HG03378 (cell line): Measurements from ENCODE around the gene LBP.
"Not testable (repeated sequence)": the region's sequence is repeated elsewhere in the genome, so short reads cannot be mapped to it uniquely, and the experiment has no call there.

Experiments
- ATAC-seq: cut with Tn5 transposase; IDR thresholded peaks from one replicate; pipeline ENCODE4 v1.9.1; 2021; ENCODE audit warnings: mild to moderate bottlenecking, moderate library complexity; ENCODE audit not compliant: unreplicated experiment

Gene LBP

GRCh38 chr20:38346247-38346651 is at the start of gene LBP:
Gene LBP, plus strand, starts transcription at chr20:38346482. Its CDS starts 35 bp downstream, at chr20:38346517.
- ATAC-seq, result no peak

- ATAC-seq, result no peak
These were observed 48.2 kb upstream of the LBP start for GRCh38 chr20:38297916-38298674.

DNA sequence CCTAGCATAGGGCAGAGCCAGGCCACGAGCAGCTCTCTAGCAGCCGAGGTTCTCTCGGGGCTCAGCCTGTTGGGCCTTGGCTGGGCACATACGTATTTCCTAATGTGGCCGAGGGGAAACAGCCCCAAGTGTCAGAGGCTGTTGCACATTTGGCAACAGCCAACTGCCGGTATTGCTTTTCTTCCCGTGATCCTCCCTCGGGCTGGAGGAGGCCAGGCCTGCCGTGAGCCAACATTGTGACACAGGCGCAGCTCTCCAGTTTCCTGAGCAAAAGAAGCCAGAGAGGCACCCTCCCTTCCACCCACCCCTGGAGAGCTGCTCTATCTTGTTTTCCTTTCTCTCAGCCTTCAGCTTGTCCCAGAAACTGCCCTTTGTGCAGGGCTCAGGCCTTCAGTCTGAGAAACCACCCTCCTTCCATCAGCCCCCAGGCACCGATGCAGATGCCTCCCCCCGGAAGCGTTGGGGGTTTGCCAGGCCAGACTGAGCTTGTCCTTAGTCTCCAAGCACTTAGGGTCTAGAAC is 47.5 kb upstream of the LBP start:
- no peak for ATAC-seq

- ATAC-seq, result no peak
These were observed 46.3 kb upstream of the LBP start for GRCh38 chr20:38299963-38300362.

DNA sequence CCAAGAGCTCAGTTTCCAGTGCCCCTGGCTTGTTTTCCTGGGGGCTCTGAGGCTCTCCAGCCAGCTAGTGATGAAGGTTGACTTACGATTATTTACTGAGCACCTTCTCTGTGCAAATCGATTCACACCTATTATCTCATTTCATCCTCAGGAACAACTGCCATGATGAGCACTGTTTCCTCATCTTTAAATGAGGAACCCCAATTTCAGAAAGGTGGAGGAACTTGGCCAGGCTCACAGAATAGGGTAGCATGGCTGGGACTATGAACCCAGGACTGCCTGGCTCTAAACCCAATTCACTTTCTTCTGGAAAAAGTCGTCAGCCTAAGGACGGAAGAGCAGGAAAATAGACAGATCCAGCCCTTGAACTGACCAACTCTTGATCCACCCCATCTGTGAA is 45.8 kb upstream of the LBP start:
- ATAC-seq, result no peak

DNA sequence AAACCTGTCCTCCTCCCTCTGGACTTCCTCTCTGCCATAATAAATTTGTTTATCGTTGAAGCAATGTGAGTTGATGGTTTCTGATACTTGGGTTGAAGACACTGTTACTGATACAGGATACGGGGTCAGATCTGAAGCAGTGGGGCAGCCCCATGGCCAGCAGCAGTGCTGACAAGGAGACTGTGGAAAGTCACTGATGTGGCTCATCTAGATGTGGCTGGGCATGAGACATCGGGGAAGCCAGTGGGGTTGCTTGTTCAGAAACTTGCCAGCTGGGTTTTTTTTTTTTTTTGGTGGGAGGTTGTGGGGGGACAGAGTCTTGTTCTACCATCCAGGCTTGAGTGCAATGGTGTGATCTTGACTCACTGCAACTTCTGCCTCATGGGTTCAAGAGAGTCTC is 45.0 kb upstream of the LBP start:
- ATAC-seq, result no peak

DNA sequence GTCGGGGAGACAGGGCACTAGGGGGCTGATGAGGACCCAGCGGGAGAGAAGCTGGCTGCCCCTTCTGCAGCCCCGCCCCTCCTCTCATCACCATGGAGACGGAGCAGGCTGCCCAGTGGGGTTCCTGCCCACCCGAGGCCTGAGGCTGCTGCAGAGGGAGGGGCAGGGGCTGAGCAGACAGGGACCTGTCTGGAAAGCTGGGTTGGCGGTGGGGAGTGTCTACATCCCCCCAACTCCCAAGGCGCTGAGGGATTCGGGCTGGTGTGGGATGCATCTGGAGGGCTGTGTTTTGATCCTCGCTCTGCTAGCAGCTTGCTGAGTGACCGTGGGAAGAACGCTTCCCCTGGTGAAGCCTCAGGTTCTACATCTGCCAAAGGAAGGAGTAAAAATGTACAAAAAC is 43.5 kb upstream of the LBP start:
- ATAC-seq, result no peak

- ATAC-seq, result no peak
These were observed 42.3 kb upstream of the LBP start, which contains the start of gene BPI for GRCh38 chr20:38303908-38304379. Gene BPI, plus strand, starts transcription at chr20:38304156. Its CDS starts 68 bp downstream, at chr20:38304224.

GRCh38 chr20:38304845-38305447 is 41.3 kb upstream of the LBP start:
- ATAC-seq, result no peak

GRCh38 chr20:38305541-38305940 is 40.7 kb upstream of the LBP start:
- ATAC-seq, result no peak

DNA sequence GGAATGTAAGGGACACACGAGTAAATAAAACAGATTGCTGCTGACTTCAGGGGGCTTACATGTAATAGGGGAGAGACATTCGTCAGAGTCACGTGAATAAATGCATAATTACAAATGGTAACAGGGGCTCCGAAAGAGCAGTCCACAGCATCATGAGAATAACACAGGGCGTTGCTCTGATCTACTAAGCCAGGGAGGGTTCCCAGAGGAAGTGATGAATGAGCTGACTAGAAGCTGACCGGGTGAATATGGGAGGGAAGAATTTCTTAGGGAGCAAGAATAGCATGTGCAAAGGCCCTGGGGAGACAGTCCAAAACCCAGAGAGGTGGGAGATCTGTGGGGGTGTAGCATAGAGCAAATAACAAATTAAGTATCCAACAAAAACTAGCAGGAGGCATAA is 39.9 kb upstream of the LBP start:
- ATAC-seq, result no peak

- ATAC-seq, result no peak
These were observed 38.8 kb upstream of the LBP start for GRCh38 chr20:38307371-38308046.

GRCh38 chr20:38308047-38308438 is 38.2 kb upstream of the LBP start:
- ATAC-seq, result no peak

DNA sequence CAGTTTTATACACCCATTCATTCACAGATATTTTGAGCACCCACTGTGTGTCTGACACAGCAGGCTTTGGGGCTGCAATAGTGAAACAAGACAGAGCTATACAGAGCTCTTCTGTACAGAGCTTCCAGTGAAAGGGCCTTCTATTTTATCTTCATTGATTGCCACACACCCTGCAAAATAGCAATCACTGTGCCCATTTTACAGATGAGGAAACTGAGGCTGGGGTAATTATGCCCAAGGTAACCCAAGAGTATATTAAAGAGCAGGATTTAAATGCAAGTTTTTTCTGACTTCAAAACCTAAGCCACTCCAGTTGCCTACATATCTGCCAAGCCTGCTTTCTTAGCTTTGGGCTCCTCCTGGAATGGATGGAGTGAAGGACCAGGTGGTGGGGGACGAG is 37.8 kb upstream of the LBP start:
- ATAC-seq, result no peak

DNA sequence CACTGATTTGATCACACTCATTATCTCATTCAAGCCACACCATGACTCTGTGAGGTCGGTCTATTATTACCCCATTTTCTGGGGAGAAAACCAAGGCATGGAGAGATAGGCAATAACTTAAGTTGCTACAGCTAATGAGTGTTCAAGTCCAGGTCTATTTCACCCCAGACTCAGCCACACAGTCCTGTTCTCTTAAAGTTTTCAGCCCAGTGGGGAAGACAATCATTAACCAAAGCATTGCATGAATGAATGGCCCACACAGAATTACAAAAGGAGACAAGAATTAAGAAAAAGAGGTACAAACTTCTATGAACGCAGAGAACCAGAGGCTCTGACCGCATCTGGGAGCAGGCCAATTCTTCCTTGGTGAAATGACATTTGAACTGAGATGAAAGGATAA is 35.2 kb upstream of the LBP start:
- ATAC-seq, result no peak

GRCh38 chr20:38311491-38311890 is 34.8 kb upstream of the LBP start:
- no peak for ATAC-seq

DNA sequence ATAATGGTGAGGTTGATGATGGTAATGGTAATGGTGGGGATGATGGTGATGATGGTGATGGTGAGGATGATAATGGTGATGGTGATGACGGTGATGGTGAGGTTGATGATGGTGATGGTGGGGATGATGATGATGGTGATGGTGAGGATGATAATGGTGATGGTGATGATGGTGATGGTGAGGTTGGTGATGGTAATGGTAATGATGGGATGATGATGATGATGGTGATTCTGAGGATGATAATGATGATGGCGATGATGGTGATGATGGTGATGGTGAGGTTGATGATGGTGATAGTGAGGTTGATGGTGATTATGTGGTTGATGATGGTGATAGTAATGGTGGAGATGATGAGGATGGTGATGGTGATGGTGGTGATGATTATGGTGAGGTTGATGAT is 32.6 kb upstream of the LBP start:
- no peak for ATAC-seq

DNA sequence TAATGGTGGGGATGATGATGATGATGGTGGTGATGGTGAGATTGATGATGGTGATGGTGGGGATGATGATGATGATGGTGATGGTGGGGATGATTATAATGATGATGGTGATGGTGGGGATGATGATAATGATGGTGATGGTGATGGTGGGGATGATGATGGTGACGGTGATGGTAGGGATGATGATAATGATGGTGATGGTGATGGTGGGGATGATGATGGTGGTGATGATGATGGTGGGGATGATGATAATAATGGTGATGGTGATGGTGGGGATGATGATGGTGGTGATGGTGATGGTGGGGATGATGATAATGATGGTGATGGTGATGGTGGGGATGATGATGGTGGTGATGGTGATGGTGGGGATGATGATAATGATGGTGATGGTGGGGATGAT is 31.9 kb upstream of the LBP start:
- ATAC-seq, result not testable (repeated sequence)

DNA sequence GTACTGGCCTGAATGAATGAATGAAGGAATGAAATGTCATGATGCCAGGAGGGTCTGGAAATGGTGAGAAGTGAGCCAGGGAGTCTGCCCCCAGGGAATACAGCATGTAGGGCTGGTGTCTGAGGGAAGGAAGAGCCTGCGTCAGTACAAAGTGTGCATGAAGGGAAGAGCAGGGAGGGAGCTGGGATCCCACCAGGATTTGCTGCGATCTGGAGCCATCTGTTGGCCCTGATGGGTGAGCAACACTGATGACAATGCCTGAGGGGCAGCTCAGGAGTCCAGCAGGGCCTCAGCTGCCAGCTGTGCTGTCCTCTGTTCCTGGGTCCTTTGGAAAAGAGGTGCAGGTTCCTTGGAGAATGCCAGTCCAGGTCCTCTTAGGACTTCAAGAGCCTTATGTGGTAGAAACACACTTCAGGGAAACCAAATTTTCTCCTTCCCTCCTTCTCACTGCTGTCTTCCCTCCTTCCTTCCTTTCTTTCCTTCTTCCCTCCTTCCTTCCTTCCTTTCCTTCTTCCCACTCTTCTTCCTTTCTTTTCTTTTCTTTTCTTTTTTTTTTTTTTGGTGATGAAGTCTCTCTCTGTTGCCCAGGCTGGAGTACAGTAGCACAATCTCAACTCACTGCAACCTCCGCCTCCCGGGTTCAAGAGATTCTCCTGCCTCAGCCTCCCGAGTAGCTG is 30.9 kb upstream of the LBP start:
- ATAC-seq, result no peak

GRCh38 chr20:38316341-38316740 is 29.9 kb upstream of the LBP start:
- no peak for ATAC-seq

- no peak for ATAC-seq
These were observed 28.9 kb upstream of the LBP start for GRCh38 chr20:38317422-38317821.
